Ectodermal cell (in vitro differentiated cells): Measurements from ENCODE around the gene ATXN10.

Experiments
- H3K27ac ChIP-seq: 2 replicates; pipeline ENCODE4 v1.7.0; 2013; ENCODE audit warnings: mild to moderate bottlenecking, low read depth, low read length; ENCODE audit not compliant: insufficient read depth, poor library complexity, severe bottlenecking
- H3K27me3 ChIP-seq: 2 replicates; pipeline ENCODE4 v1.7.0; 2013; ENCODE audit warnings: mild to moderate bottlenecking, low read length; ENCODE audit not compliant: insufficient read depth, control insufficient read depth, poor library complexity, severe bottlenecking
- H3K36me3 ChIP-seq: one replicate; pipeline ENCODE4 v1.7.0; 2013; ENCODE audit warnings: low read length; ENCODE audit not compliant: control insufficient read depth, insufficient read depth
- H3K4me1 ChIP-seq: one replicate; pipeline ENCODE4 v1.7.0; 2013; ENCODE audit warnings: low read length; ENCODE audit not compliant: control insufficient read depth, insufficient read depth
- H3K4me3 ChIP-seq: 2 replicates; pipeline ENCODE4 v1.7.0; 2013; ENCODE audit warnings: low read depth, low read length, control low read depth; ENCODE audit not compliant: insufficient read depth
- H3K9me3 ChIP-seq: 2 replicates; pipeline ENCODE4 v1.7.0; 2013; ENCODE audit warnings: mild to moderate bottlenecking, low read length, moderate library complexity; ENCODE audit not compliant: control insufficient read depth
- WGBS, 2 experiments: methylation state at CpG; one replicate each; pipeline ENCODE4 v1.1.7; 2013; ENCODE audit warnings: missing lambda C conversion rate in 2 of 2; 5-methylcytosine and 5-hydroxymethylcytosine counted together

The ATXN10 gene

DNA sequence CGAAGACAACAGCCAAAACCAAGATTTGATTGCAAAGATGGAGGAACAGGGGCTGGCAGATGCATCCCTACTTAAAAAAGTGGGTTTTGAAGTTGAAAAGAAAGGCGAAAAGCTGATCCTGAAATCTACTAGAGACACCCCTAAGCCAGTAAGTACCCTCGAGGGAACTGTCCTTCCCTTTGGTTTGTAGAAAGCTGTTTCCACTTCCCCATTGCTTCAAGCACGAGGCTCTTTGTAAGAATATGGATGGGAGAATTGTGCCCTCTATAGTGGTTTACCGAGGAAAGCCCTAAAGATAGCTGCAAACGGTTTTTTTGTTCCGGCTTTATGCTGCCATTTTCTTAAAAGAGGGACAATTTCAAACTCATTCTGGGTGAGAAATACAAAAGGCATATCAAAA, 171.4 kb downstream of the ATXN10 start:
- 58 to 75% methylated on average over 7 of the region's 7 CpGs for WGBS, 2 experiments
- no peaks in the 10 kb centered on the region for H3K27me3 ChIP-seq

DNA sequence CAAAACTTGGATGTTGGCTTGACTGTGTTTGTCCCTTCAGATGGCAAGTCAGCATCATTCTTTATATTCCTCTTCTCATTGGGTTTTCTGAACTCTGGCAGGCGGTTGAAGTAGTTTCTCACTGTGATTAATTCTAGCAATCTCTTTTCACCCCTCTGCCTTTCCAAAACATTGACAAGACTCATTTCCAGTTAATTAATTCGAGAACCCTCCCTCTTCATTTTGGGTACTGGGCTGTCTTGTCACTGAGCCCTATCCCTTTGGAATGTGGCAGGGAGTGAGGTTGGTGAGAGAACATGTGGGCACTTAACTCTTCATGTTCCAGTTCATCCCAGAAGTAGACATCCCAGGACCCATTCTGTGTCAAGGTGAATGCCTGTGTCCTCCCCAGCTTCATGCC, 172.4 kb downstream of the ATXN10 start:
- Histone ChIP-seq H3K27me3 (no peaks in the 10 kb centered on the region), H3K4me1 (peaks cover 62% of the 10 kb centered on the region), H3K9me3 (no peaks in the 10 kb centered on the region), H3K4me3 (peak overlapping the region; percentile 20), H3K36me3 (no peaks in the 10 kb centered on the region), H3K27ac (peak overlapping the region; percentile 53)
- 6 to 9% methylated on average over 2 of the region's 2 CpGs for WGBS, 2 experiments

More for the DNA sequence above, 171.4 kb downstream of the ATXN10 start:
- Histone ChIP-seq H3K27ac (peak overlapping the region; percentile 44), H3K9me3 (no peaks in the 10 kb centered on the region), H3K36me3 (no peaks in the 10 kb centered on the region), H3K4me3 (peak overlapping the region; percentile 20), H3K4me1 (peaks cover 71% of the 10 kb centered on the region)

DNA sequence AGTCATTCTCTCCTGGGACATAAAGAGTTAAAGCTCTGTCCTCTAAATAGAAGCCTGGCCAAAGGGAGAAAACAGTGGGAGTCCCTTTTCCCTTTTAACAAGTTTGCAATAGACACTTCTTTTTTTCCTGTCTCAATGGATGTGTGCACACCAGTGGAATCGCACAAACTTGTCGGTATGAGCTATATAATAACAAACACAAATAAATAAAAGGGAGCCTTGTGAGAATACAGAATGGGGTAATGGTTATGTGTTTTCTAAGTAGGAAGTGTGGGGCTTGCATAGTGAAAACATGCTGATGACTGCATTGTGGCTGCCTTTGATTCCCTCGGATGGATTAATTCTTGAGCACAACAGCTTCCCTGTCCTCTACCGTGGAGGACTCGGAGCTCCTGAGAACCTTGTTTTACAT, 173.4 kb downstream of the ATXN10 start:
- Histone ChIP-seq H3K36me3 (peaks cover 4% of the 10 kb centered on the region), H3K27ac (peak overlapping the region; percentile 53), H3K9me3 (no peaks in the 10 kb centered on the region), H3K27me3 (no peaks in the 10 kb centered on the region), H3K4me1 (peaks cover 56% of the 10 kb centered on the region), H3K4me3 (peak overlapping the region; percentile 20)
- WGBS, 2 experiments: 0 to 1% methylated on average over 3 of the region's 5 CpGs

DNA sequence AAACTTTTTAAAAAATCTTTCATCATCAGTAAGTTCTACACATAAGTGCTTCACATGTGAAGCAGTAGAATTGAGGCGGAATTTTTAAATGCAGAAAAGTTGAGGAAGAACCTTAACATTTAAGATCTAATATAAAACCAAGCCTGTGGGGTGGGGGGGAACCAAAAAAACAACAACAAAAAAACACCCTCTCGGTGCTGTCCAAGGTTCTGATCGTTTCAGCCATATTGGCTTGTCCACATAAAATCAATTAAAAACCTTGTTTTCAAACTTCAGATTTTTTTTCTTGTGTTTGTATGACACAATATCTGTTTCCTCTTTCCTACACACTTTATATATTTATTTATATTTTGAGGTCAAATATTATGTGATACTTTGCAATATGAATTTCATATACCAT, 175.3 kb downstream of the ATXN10 start:
- Histone ChIP-seq H3K27me3 (no peaks in the 10 kb centered on the region), H3K9me3 (no peaks in the 10 kb centered on the region), H3K27ac (no peak overlapping the region), H3K4me1 (peaks cover 45% of the 10 kb centered on the region), H3K4me3 (no peak overlapping the region), H3K36me3 (peaks cover 8% of the 10 kb centered on the region)
- WGBS, 2 experiments: 85 to 100% methylated on average over 2 to 3 of the region's 3 CpGs

DNA sequence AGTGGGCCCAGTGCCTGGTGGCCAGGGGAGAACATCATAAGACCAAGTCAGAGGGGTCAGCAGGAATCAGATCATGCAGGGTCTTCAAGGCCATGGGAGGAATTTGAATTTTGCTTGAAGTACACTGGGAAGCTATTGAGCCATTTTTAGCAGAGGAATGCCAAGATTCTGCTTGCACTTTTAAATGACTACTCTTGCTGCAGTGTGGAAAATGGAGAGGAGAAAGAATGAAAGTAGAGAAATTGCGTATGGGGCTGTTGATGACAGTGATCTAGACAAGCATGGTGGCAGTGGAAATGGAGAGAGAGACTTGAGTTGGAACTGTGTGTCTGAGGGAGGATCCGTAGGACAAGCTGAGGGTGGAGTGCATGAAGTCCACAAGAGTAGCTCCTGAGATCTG, 177.3 kb downstream of the ATXN10 start:
- WGBS, 2 experiments: 96 to 97% methylated on average over 2 of the region's 2 CpGs
- Histone ChIP-seq H3K27me3 (no peaks in the 10 kb centered on the region), H3K36me3 (peaks cover 22% of the 10 kb centered on the region), H3K9me3 (no peaks in the 10 kb centered on the region), H3K27ac (no peak overlapping the region), H3K4me1 (peaks cover 25% of the 10 kb centered on the region), H3K4me3 (no peak overlapping the region)

DNA sequence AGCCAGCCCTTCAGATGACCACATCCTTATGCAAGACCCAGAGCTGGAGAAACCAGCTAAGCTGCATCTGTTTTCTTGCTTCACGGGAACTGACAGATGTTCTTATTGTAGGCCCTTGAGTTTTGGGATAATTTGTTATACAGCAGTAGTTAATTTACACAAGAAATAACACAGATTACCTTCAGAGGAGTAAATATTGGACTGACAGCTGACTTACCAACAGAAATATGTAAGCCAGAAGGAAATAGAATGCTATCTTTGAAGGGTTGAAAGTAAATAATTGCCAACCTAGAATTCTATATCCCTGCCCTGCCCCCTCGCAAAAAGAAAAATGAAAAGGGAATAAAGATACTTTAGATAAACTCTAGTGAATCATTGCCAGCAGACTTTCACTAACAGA, 181.2 kb downstream of the ATXN10 start:
- H3K9me3 ChIP-seq: no peaks in the 10 kb centered on the region
- WGBS, 2 experiments: 80 to 100% methylated on average over 1 to 2 of the region's 2 CpGs
- no peaks in the 10 kb centered on the region for H3K27me3 ChIP-seq
- no peak overlapping the region for H3K4me3 ChIP-seq
- no peak overlapping the region for H3K27ac ChIP-seq
- no peaks in the 10 kb centered on the region for H3K4me1 ChIP-seq
- peaks cover 22% of the 10 kb centered on the region for H3K36me3 ChIP-seq

DNA sequence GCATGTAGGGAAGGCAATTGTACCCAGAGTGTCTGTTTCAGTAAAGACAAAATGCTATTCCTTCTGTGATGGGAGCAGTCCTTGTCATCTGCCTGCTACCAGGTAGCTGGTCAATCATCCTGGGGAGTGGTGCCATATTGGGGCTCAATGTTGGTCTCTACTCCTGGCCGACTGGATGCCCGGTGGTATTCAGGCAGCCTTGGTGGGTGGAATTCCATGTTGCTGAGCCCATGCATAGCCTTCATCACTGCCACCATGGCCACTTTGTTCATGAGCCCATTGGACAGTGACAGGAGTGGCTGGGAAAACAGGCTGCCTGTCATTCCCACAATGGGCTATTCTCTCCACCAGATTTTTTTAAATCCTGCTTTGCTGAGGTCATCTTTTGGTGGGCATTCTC, 184.3 kb downstream of the ATXN10 start:
- Histone ChIP-seq H3K4me3 (no peak overlapping the region), H3K36me3 (peaks cover 15% of the 10 kb centered on the region), H3K9me3 (no peaks in the 10 kb centered on the region), H3K4me1 (no peaks in the 10 kb centered on the region), H3K27me3 (no peaks in the 10 kb centered on the region), H3K27ac (no peak overlapping the region)
- WGBS, 2 experiments: 96 to 97% methylated on average over 2 of the region's 2 CpGs

DNA sequence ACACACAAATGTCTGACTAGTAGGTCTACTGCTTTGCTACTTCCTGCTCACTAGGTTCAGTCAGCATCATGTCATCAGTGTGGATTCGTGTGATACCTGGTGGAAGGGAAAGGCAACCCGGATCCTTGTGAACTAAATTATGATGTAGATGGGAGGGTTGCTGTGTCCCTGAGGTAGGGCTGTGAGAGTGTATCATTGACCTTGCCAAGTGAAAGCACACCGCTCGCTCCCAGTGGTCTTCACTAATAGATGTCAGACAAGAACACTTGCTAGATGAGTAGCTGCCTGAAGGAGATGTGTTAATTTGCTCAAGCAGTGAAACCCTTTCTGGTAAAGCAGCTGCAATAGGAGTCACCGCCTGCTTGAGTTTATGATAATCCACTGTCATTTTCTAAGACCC, 185.9 kb downstream of the ATXN10 start:
- H3K36me3 ChIP-seq: peaks cover 8% of the 10 kb centered on the region
- no peaks in the 10 kb centered on the region for H3K9me3 ChIP-seq
- no peak overlapping the region for H3K27ac ChIP-seq
- H3K27me3 ChIP-seq: no peaks in the 10 kb centered on the region
- H3K4me3 ChIP-seq: no peak overlapping the region
- H3K4me1 ChIP-seq: no peaks in the 10 kb centered on the region
- 96 to 97% methylated on average over 5 of the region's 5 CpGs for WGBS, 2 experiments

DNA sequence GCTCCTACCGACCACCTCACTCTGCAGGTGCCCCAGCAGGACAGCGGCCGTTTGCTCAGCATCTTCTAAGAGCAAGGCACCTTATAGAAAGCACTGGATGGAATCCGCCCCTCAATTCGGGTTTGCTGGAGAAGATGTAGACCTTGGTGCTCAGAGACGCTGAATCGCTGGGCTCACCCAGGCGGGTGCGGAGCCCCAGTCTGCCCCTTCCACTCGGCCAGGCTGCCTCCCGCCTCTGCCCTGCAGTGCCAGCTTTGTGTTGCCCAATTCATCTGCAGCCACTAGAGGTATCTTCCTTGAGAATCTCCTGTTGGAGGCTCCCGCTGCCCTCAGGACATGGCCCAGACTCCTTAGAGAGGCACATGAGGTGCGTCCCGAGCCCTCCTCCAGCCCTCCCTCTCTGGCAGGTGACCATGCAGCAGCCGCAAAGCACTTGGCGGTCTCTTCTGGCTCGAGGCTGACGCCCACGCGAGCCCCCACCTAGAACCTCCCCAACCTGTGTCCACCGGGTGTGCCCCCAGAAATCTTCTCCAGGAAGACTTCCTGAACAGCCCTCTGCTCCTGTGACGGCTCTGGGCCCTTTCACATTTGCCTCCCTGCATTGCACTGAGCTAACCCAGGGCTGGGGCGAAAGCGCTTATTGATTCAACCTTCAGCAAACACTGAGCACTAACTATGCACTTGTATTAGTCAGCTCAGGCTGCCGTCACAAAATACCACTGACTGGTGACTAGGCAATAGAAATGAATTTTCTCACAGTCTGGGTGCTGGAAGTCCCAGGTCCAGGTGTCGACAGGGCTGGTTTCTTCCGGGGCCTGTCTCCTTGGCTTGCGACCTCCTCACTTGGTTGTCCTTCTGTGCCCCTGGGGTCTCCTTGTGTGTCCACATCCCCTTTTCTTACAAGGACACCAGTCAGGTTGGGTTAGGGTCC, 187.9 kb downstream of the ATXN10 start:
- Histone ChIP-seq H3K27ac (no peak overlapping the region), H3K36me3 (no peaks in the 10 kb centered on the region)
- WGBS, 2 experiments: 93% methylated on average over 28 of the region's 28 CpGs

DNA sequence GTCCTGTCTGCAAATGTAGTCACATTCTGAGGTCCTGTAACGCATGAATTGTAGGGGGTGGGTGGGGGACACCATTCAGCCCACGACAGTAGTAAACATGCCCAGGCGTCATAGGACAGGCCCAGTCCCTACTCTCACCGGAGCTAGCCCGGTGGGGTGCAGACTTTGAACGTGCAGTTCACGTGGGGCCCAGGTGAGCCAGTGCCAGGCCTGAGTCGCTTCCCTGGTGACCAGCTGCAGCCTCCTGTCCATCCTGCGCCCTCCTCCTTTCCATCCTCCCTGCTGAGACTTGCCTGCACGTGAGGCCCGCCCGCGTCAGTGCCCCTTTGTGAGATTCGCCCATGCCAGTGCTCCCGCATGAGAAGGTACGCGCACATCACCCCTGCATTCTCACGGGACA, 188.6 kb downstream of the ATXN10 start:
- Histone ChIP-seq H3K4me1 (peaks cover 5% of the 10 kb centered on the region), H3K4me3 (no peak overlapping the region), H3K36me3 (no peaks in the 10 kb centered on the region), H3K27ac (no peak overlapping the region), H3K27me3 (peaks cover 10% of the 10 kb centered on the region), H3K9me3 (no peaks in the 10 kb centered on the region)
- 90 to 93% methylated on average over 18 of the region's 18 CpGs for WGBS, 2 experiments

More for the DNA sequence above, 187.9 kb downstream of the ATXN10 start:
- Histone ChIP-seq H3K9me3 (no peaks in the 10 kb centered on the region), H3K27me3 (peaks cover 3% of the 10 kb centered on the region), H3K4me3 (no peak overlapping the region), H3K4me1 (peaks cover 3% of the 10 kb centered on the region)
